GM23248 (cell line): ENCODE measurements around the gene CD151.

Source experiments
- EZH2 ChIP-seq: fragments of 200-600 bp; sonication (generic); IDR thresholded peaks from 2 replicates; pipeline ENCODE4 v1.6.1; 2018; ENCODE audit warnings: antibody characterized with exemption, mild to moderate bottlenecking; ENCODE audit not compliant: insufficient read depth, poor library complexity, severe bottlenecking
- EZH2phosphoT487 ChIP-seq: fragments of 200-600 bp; sonication (generic); IDR thresholded peaks from 2 replicates; pipeline ENCODE4 v1.6.1; 2018; ENCODE audit warnings: antibody characterized with exemption, moderate library complexity, mild to moderate bottlenecking, low read depth; ENCODE audit not compliant: insufficient read depth

GRCh38 chr11:787084-787675 lies 45.6 kb upstream of the CD151 start:
- TF ChIP-seq EZH2 (no peak), EZH2phosphoT487 (no peak)
